Stimulated activated CD4-positive, alpha-beta T cell treated with anti-CD3 and anti-CD28 coated beads, Interleukin-1b, Interleukin-23, amount 100 ng/mL, for 4 hours (primary cell): ENCODE measurements around the gene LRRC27.

Experiments used
- DNase-seq, 2 donors: peaks; one replicate each; pipeline ENCODE4 v3.0.0-alpha.2; 2020; ENCODE audit warnings: low read depth in 2 of 2

The LRRC27 gene

GRCh38 chr10:132414402-132415016 lies 82.5 kb downstream of the LRRC27 start:
- no peak for DNase-seq

DNA sequence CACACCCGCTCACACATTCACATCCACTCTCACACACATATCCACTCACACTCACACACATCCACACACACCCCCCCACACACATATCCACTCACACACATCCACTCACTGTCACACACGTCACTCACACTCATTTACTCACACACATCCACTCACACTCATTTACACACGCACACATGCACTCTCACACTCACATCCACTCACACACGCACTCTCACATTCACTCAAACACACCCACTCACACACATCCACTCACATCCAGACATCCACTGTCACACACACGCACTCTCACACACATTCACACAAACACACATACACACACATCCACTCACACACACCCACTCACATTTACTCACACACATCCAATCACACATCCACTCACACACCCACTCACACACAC lies 83.3 kb downstream of the LRRC27 start:
- no peak for DNase-seq

DNA sequence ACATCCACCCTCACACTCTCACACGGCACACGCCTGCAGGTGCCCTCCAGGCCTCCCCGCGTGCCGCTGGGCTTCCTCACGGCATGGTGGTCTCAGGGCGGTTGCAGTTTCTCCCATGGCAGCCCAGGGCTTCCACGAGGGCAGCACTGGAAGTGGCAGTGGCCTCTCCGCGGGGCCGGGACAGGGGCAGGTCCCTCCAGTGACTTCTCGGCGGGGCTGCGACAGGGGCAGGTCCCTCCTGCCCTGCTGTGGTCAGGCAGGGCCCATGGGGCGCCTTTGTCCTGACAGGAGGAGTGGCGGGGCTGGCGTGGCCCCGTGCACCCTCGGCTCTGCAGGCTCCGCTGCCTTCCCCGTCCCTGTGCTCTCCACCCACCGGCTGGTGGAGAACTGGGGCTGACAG lies 84.0 kb downstream of the LRRC27 start:
- no peak for DNase-seq

GRCh38 chr10:132416566-132417256 lies 84.7 kb downstream of the LRRC27 start:
- no peak for DNase-seq

GRCh38 chr10:132417257-132417910 lies 85.4 kb downstream of the LRRC27 start:
- no peak for DNase-seq

DNA sequence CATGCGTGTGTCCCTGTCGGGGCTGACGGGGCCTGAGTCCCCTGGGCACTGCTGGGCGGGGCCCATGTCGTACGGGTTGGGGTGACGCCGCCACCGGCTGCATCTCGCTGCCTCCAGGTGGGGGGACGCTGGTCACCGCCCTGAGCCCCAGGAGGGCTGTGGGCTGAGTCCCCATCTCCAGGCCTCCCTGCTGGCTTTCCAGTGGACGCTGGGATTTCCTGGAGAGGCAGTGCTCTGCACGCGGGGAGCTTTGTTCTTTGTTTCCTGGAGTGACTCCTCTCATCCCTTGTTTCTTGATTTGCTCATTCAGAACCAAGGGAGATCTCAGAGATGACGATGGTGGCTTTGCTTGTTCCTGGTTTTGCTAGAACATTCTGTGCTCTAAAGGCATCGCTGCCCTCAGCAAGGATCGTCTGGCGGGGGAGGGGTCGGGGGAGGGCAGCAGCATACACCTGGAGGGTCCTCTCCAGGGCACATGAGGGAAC lies 86.0 kb downstream of the LRRC27 start:
- DNase-seq, result no peak

GRCh38 chr10:132418527-132419416 lies 86.8 kb downstream of the LRRC27 start:
- no peak for DNase-seq

DNA sequence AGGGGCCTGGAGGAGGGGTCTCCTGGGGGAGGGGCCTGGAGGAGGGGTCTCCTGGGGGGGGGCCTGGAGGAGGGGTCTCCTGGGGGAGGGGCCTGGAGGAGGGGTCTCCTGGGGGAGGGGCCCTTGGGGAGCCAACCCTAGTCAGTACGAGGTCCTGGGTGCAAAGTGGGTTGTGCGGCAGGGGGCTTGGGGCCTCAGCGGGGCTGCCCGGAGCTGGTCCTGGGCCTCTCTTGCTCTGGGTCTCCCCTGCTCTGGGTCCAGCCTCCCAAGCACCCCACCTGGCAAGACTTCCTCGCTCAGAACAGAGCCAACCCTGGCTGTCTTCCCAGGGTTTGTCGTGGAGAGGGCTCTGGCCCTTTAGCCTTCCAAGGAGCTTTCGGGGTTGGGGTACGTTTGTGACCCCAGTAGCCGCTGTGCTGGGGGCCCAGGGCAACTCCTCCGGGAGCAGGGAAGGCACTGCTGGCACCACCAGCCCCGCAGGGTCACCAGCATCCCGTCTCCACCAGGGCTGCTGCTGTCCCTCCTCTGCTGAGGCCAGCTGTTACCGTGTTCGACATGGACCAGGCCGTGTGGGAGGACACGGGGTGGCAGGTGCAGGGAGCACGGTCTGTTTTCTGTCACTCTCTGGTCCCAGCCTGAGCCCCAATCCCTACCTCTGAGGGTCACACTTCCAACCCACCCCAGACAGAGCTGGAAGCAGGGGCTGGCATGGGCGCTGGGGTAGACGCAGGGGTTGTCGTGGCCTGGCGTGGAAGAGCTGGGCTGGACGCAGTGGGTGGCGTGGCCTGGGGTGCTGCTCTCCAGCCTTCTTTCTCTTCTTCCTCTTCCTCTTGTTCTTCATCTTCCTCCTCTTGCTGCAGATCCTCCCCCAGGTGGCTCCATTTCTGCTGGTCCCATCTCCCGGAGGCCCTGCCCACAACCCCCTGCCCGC lies 87.8 kb downstream of the LRRC27 start:
- no peak for DNase-seq

GRCh38 chr10:132420469-132420980 lies 88.5 kb downstream of the LRRC27 start:
- no peak for DNase-seq

DNA sequence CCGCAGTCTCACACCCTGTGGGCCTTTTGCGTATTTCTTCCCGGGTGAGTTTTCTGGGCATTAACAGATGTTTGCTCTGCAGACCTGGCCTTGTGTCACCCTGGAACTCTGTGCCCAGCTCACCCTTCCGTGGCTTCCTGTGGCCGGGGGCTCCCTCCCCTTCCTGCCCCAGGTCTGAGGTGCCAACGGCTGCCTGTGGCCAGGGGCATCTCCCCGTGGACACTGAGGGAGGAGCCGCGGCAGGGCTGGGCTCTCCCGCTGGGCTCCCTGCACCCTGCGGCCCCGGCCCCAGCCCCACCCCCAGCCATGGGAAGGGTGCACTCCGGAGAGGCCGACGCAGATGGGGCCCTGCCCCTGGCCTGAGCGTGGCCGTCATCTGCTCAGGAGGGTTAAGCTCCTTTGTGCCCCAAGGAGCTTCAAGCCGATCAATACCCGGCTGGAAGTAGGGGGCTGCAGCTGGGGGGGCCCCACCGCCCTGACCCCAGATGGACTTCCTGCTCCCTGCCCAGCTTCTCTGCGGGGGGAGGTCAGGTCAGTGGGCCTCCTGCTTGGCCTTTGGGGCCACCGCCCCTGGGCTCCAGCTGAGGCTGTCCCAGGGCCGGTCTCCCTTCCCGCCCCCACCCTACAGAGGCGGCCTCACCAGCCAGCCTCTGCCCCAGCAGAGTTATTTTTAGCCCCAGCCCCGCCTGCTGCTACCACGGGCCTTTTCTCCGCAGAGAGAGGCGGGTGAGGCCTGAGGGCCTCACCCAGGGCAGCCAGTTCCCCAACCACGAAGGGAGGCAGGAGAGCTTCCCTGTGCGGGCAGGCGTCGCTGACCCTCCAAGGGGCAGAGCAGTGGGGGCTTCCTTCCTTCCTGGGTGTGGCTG lies 89.2 kb downstream of the LRRC27 start:
- no peak for DNase-seq

DNA sequence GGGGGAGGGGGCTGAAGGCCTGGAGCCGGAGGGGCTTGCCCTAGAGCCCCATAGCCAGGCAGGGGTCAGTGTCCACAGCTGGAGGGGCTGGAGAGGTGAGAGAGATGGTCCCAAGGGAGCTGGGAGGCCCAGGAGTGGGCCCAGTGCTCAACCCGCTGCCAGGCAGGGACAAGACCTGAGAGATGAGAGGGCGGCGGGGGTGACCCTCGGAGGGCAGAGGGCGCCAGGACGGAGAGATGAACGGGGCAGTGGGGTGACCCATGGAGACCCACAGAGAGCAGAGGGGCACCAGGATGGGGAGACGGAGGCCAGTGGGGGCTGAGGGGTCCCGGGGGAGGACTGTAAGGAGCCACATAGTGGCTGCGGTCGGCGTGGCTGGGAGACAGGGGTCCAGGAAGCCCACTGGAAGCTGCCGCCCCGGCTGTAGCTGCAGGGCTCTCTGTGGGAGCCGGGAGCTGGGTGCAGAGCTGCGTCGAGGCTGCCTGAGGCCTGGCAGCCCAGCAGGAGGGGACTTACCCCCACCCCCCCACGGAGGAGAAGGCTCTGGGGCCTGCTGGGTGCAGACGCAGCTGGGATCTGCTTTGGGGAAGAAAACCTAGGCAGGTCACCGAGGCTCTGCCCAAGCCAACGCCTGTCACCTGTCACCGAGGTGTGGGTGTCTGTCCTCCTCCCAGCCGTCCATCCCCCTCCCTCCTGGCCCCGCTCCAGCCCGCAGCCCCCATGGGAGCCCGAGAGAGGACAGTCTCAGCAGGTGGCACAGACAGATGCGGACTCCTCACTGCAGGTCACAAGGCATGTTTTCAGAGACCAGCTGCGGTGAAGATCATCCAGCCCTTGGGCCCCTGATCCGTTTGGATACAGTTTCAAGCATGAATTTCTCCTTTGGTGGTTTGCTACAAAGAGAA lies 90.1 kb downstream of the LRRC27 start:
- no peak for DNase-seq

GRCh38 chr10:132422903-132423825 lies 91.2 kb downstream of the LRRC27 start:
- DNase-seq, result no peak

- no peak for DNase-seq
Observed at GRCh38 chr10:132423966-132424861, 92.2 kb downstream of the LRRC27 start.

DNA sequence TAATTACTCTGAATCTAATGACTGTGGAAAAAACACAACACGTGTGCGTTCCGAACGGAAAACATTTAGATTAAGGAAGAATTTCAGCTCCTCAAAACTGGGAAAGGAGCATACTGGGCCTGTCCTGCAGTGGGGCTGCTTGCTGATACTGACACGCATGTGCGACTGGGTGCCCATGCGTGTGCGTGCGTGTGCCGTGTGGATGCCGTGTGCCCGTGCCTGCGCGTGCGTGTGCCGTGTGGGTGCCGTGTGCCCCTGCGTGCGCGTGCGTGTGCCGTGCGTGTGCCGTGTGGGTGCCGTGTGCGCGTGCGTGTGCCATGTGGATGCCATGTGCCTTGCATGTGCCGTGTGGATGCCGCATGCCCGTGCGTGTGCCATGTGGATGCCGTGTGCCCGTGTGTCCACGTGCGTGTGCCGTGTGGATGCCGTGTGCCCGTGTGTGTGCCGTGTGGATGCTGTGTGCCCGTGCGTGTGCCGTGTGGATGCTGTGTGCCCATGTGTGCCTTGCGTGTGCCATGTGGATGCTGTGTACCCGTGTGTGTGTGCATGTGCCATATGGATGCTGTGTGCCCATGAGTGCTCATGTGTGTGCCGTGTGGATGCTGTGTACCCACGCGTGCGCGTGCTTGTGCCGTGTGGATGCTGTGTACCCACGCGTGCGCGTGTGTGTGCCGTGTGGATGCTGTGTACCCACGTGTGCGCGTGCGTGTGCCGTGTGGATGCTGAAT lies 93.2 kb downstream of the LRRC27 start:
- DNase-seq, result no peak

DNA sequence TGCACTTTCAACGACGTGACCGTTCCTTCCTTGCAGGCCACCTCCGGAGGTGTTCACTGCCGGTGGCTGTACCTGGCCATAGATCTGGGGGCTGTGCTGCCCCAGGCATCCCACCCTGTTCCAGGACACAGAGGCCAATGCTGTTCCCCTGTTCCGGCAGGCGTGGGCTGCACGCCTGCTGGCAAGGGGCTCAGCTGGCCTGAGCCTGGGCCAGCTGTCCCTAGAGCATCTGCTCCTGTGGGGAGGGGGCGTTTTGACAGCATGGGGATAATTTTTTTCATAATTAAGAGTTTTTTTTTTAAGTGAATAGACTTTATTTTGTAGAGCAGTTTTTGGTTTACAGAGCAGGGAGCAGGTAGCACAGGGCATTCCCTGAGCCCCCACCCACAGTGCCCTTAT lies 93.8 kb downstream of the LRRC27 start:
- DNase-seq, result no peak
